Stimulated activated CD8-positive, alpha-beta memory T cell treated with anti-CD3 and anti-CD28 coated beads, Interleukin-12 subunit alpha, Interleukin-12 subunit beta, amount 100 ng/mL, for 24 hours (primary cell): ENCODE results near the gene NFKBIB.
"Not testable (repeated sequence)": the region's sequence is repeated elsewhere in the genome, so short reads cannot be mapped to it uniquely, and the experiment has no call there.

Experiments used
- DNase-seq: peaks from one replicate; pipeline ENCODE4 v3.0.0-alpha.2; 2020; ENCODE audit errors: extremely low read depth

Gene NFKBIB

DNA sequence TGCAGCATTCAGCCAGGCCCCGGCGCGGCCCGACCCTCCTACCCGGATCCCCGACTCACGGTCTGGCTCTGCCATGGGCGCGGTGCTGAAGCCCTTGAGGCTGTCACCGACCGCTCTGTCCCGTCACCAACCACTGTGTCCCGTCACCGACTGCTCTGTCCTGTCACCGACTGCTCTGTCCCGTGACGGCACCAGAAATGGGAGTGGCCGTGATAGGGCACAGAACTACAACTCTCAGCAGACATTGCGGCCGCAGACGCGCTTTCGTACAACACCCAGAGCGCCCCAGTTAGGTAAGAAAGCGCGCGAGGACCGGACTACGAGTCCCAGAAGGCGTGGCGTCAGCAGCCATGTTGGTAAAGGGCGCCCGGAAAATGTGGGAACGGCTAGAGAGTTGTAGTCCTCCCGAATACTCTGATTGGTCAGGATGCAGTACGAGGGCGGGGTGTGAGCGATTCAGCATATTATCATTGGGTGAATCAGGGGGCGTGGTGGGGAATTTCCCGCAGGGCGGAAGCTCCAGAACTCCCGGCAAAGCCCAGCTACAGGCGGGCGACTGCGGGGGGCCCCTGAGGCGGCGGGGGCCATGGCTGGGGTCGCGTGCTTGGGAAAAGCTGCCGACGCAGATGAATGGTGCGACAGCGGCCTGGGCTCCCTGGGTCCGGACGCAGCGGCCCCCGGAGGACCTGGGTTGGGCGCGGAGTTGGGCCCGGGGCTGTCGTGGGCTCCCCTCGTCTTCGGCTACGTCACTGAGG is at the start of gene NFKBIB, which contains the start of gene SIRT2:
TSS of gene NFKBIB (plus strand) at position 523 of the 755 bp plus-strand sequence. CDS start at position 587, 64 bp downstream.
TSS of gene SIRT2 (minus strand) at position 172 of the 755 bp plus-strand sequence. CDS start at position 75, 97 bp downstream.
- peak; percentile 97 for DNase-seq

- DNase-seq: peak; percentile 95
Measured at GRCh38 chr19:38850436-38850975, 49.3 kb upstream of the NFKBIB start.

GRCh38 chr19:38850976-38851621 is 48.7 kb upstream of the NFKBIB start:
- DNase-seq: no peak

DNA sequence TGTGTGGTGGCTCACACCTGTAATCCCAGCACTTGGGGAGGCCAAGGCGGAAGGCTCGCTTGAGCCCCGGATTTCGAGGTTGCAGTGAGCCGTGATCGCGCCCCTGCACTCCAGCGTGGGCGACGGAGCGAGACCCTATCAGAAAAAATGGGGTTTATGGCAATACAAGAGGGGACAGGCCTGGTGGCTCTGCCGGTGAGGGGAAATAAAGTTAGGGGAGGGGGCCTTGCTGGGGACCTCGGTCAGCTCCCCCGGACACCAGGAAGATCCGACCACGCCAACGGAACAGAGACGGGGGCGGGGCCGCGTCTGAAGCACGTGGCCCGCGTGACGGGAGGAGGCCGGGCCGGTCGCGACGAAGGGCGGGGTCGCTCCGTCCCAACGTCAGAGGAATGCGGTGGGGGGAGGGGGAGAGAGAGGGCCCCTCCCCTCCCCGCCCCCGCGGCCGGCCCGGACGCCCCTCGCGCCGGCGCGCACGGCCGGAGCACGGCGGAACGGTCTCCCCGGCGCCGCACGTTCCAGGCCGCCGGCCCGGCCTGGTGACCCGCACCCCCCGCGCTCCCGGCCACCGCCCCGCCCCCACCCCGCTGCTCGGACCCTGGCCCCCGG is 48.0 kb upstream of the NFKBIB start:
- peak; percentile 84 for DNase-seq

DNA sequence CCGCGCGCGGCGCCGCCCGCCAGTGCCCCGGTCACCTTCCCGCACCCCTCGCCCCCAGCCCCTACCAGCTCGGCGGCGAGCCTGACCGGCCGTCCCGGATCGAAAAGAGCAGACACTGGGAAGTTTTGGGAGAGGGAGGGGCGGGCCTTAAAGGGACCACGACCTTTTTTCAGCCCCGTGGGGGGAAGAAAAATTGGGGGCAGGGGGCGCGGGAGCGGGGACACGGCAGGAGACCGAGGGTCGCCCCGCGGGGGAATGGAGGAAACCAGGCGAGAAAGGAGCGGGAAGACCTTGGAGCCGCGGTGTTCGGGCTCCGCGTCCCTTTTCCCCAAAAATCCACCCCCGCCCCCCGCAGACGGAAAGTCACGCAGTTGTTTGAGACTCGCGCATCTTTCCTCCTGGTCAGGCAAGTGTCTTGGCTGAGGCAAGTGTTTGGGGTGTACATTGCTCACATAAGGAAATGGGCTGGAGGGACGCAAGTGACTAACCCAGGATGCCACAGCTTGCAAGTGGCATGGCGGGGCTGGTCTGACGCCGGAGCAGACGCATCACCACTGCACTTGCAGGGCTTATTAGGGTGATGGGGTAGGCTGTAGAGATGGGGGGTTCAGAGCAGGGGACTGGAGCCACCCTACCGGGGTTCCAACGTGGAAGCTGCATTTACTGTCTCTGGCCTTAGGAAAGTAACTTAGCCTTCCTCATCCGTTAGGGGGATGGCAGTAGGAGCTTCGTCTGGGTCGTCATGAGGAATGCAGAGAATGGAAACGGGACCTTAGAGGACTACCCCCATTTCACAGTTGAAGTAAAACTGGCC is 47.3 kb upstream of the NFKBIB start:
- no peak for DNase-seq

DNA sequence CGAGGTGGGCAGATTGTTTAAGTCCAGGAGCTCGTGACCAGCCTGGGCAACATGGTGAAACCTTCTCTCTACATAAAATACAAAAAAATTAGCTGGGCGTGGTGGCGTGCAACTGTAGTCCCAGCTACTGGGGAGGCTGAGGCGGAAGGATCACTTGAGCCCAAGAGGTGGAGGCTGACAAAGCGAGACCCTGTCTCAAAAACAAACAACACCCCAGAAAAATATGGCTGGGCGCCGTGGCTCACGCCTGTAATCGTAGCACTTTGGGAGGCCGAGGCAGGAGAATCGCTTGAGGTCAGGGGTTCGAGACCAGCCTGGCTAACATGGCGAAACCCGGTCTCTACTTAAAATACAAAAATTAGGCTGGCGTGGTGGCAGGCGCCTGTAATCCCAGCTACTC is 46.6 kb upstream of the NFKBIB start:
- no peak for DNase-seq

GRCh38 chr19:38854961-38855360 is 44.8 kb upstream of the NFKBIB start:
- not testable (repeated sequence) for DNase-seq

- not testable (repeated sequence) for DNase-seq
Measured at GRCh38 chr19:38855751-38856150, 44.0 kb upstream of the NFKBIB start.

DNA sequence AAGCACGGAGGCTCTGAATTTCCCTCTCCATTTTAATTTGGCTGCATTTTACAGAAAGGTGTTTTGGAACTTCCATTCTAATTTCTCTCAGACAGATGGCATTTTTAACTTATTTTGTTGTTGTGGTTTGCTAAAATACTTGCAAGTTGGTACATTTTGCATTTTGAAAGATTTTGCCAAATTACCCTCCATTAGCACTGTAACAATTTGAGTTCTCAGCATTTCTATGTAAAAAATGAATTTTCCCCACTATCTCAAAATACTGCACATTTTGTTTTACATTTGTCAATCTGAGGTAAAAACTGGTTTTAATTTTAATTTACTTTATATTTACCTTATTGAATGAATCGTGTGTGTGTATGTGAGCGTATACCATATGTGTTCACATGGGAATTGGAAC is 43.0 kb upstream of the NFKBIB start:
- DNase-seq: no peak

DNA sequence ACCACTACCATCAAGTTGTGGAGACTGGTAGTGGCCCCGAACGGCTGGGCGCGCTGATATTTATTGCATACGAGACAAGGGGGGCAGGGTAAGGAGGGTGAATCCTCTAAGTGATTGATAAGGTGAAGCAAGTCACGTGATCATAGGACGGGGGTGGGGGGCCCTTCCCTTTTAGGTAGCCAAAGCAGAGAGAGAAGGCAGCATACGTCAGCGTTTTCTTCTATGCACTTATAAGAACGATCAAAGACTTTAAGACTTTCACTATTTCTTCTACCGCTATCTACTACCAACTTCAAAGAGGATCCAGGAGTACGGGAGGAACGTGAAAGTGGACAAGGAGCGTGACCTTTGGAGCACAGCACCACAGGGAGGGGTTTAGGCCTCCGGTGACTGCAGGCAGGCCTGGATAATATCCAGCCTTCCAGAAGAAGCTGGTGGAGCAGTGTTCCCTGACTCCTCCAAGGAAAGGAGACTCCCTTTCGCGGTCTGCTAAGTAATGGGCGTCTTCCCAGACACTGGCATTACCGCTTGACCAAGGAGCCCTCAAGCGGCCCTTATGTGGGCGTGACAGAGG is 40.1 kb upstream of the NFKBIB start:
- DNase-seq: not testable (repeated sequence)

- no peak for DNase-seq
Measured at GRCh38 chr19:38861368-38861767, 38.4 kb upstream of the NFKBIB start.

GRCh38 chr19:38862321-38863059 is 37.3 kb upstream of the NFKBIB start:
- no peak for DNase-seq

GRCh38 chr19:38867171-38867780 is 32.5 kb upstream of the NFKBIB start:
- DNase-seq: no peak

- DNase-seq: no peak
Measured at GRCh38 chr19:38868551-38868950, 31.2 kb upstream of the NFKBIB start.

- no peak for DNase-seq
Measured at GRCh38 chr19:38869160-38869835, 30.5 kb upstream of the NFKBIB start.

DNA sequence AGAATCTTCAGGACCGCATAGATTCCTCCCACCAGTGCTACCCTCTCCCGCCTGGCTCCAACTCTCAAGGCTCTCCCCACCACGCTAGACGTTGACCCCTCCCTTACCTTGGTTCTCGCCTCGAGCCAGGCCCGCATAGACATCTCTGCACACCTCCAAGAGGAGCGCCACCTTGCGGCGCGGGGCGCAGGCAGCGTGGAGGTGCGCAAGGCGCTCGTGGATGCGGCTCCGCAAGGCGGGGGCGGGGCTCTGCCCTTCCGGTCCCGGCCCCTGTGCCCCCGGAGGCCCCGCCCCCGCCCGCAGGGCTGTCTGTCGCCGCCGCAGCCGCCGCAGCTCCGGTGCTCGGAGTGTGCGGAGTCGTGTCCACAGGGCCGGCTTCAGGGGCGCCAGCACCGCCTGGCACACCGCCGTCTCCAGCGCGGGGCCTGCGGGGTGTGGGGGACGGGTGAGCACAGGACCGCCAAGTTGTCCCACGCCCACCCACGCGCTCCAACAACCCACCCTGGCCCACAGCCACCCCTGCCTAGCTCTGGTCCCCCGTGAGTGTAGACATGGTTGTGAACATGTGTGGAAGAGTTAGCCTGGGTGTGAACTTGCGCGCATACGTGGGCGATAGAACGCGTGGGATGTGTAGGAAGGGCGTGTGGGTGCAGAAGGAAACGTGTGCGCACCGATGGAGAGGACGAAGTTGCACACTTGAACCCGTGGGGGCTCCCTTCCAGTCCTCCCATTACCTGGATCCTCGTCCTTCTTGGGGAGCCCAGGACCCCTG is 29.7 kb upstream of the NFKBIB start:
- peak; percentile 74 for DNase-seq

DNA sequence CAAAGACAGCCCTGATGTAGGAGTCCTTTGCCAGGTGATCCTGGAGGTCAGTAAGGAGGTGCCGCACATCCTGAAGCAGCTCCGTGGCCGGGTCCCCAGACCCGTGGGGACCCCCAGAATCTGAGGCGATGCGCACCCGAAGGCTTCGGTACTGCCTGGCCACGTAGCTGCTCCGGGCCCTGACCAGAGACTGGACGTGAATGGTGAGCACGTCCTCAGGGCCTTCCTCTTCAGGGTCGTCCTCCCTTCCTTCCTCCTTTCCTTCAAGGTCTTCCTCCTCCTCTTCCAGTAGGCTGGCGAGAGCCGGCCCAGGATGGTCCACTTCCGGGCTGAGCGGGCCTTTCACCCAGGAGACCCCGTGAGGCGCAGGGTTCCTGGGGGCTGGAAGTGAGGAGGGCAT is 29.2 kb upstream of the NFKBIB start:
- no peak for DNase-seq

DNA sequence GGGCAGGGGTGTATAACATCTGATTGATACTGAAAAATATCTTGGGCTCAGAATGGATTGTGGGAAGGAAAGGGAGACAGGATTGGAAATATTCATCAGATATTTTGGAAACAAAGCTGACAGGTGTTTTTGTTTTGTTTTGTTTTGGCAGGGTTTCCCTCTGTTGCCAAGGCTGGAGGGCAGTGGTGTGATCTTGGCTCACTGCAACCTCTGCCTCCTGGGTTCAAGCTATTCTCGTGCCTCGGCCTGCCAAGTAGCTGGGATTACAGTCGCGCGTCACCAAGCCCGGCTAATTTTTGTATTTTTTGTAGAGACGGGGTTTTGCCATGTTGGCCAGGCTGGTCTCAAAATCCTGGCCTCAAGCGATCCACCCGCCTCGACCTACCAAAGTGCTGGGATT is 26.4 kb upstream of the NFKBIB start:
- not testable (repeated sequence) for DNase-seq
